Measurements from ENCODE around the gene RNF187. TPM values are rescaled to one million over a fixed set of nuclear protein-coding genes. Genes with fewer than 3 reads are reported as not detected.
A peak's percentile ranks its signal among the peaks of the same experiment; 100 is the strongest.

The RNF187 gene
- total and polyA plus RNA-seq, 2 of the 13 experiments (the other 11 are each of a cell fraction or from before 2014, with no cell fraction given), result 41.3 to 59.4 TPM

GRCh38 chr1:228453614-228454013 lies 33.6 kb upstream of the RNF187 start:
- DNase-seq (ENCODE audit: low spot score), result no peak
- no peak overlapping the region for H2AFZ ChIP-seq (ENCODE audit: low read length)
- BruUV-seq (replicated peaks), result no TSS peak
- POLR2A ChIA-PET, result no interaction called here
- peak; percentile 15; the same call in 2 of the 3 replicates for ATAC-seq
- H3K9me3 ChIP-seq (ENCODE audit: low read length), result no peaks in the 10 kb centered on the region
- peak overlapping the region; percentile 33; the same call in 1 of the 2 replicates for H3K4me2 ChIP-seq (ENCODE audit: low read depth, low read length)
- no peak for FAIRE-seq
- TF ChIP-seq, protein P1, sequence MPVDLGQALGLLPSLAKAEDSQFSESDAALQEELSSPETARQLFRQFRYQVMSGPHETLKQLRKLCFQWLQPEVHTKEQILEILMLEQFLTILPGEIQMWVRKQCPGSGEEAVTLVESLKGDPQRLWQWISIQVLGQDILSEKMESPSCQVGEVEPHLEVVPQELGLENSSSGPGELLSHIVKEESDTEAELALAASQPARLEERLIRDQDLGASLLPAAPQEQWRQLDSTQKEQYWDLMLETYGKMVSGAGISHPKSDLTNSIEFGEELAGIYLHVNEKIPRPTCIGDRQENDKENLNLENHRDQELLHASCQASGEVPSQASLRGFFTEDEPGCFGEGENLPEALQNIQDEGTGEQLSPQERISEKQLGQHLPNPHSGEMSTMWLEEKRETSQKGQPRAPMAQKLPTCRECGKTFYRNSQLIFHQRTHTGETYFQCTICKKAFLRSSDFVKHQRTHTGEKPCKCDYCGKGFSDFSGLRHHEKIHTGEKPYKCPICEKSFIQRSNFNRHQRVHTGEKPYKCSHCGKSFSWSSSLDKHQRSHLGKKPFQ (CRISPR knock-in tag; IDR thresholded peaks at IDR 0.05; ENCODE audit: insufficient replicate concordance), result no peak
- TF ChIP-seq FOXK1 (CRISPR knock-in tag; IDR thresholded peaks at IDR 0.05; ENCODE audit: borderline replicate concordance, low read depth), result no peak
- intact Hi-C loops (cut with micrococcal nuclease; ENCODE audit: unreplicated experiment), result loop anchor here (10.0 kb wide), 1 partner anchor 969 kb away; no protein-coding TSS in a partner anchor
- CTCF ChIA-PET (ENCODE audit: low intra/inter-chr PET ratio, low total read pairs), result no interaction called here
- H4K20me1 ChIP-seq (ENCODE audit: insufficient read depth, low read length), result no peaks in the 10 kb centered on the region; the same call in 1 of the 2 replicates
- H3K27ac ChIP-seq (ENCODE audit: extremely low read length, insufficient read depth, low read length), result no peak overlapping the region
- in situ Hi-C loops (cut with HindIII; ENCODE audit: extremely low pct_ligation_motif_present, low pct_unique_long_range_greater_than_20kb), result no loop called here
- H3K4me1 ChIP-seq (ENCODE audit: insufficient read depth, low read length), result peaks cover 28% of the 10 kb centered on the region
- H3K27me3 ChIP-seq (ENCODE audit: control insufficient read depth in 1 of 2, insufficient read depth in 2 of 2, low read length in 2 of 2), result no peaks in the 10 kb centered on the region
- H3K4me3 ChIP-seq (replicated peaks in 1 of 3; ENCODE audit: insufficient read depth in 1 of 3, low read depth in 2 of 3, low read length in 3 of 3), result no peak overlapping the region
- no peak overlapping the region for H3K9ac ChIP-seq (ENCODE audit: insufficient read depth, low read depth, low read length)
- WGBS (ENCODE audit: low lambda C conversion rate), result 7% methylated on average over 2 of the region's 3 CpGs
- H3K36me3 ChIP-seq (replicated peaks in 1 of 2; ENCODE audit: control insufficient read depth in 1 of 2, insufficient read depth in 2 of 2, low read length in 2 of 2), result no peaks in the 10 kb centered on the region
- H3K79me2 ChIP-seq (ENCODE audit: insufficient read depth, low read length), result no peaks in the 10 kb centered on the region

GRCh38 chr1:228454238-228454637 lies 32.9 kb upstream of the RNF187 start:
- Histone ChIP-seq H3K79me2 (ENCODE audit: insufficient read depth, low read length) (no peaks in the 10 kb centered on the region), H3K27ac (ENCODE audit: extremely low read length, insufficient read depth, low read length) (no peak overlapping the region), H4K20me1 (ENCODE audit: insufficient read depth, low read length) (no peaks in the 10 kb centered on the region; the same call in 1 of the 2 replicates), H3K4me1 (ENCODE audit: insufficient read depth, low read length) (peaks cover 28% of the 10 kb centered on the region), H2AFZ (ENCODE audit: low read length) (no peak overlapping the region), H3K9ac (ENCODE audit: insufficient read depth, low read depth, low read length) (no peak overlapping the region), H3K4me3 (replicated peaks in 1 of 3; ENCODE audit: insufficient read depth in 1 of 3, low read depth in 2 of 3, low read length in 3 of 3) (no peak overlapping the region), H3K4me2 (ENCODE audit: low read depth, low read length) (no peak overlapping the region), H3K36me3 (replicated peaks in 1 of 2; ENCODE audit: control insufficient read depth in 1 of 2, insufficient read depth in 2 of 2, low read length in 2 of 2) (no peaks in the 10 kb centered on the region), H3K27me3 (ENCODE audit: control insufficient read depth in 1 of 2, insufficient read depth in 2 of 2, low read length in 2 of 2) (no peaks in the 10 kb centered on the region), H3K9me3 (ENCODE audit: low read length) (no peaks in the 10 kb centered on the region)
- in situ Hi-C loops (cut with HindIII; ENCODE audit: extremely low pct_ligation_motif_present, low pct_unique_long_range_greater_than_20kb) (no loop called here), intact Hi-C loops (cut with micrococcal nuclease; ENCODE audit: unreplicated experiment) (loop anchor here (10.0 kb wide), 1 partner anchor 969 kb away; no protein-coding TSS in a partner anchor)
- CTCF ChIA-PET (ENCODE audit: low intra/inter-chr PET ratio, low total read pairs), result no interaction called here
- no TSS peak for BruUV-seq (replicated peaks)
- no peak for TF ChIP-seq NONO (IDR thresholded peaks at IDR 0.05)
- no peak for TF ChIP-seq NONO (CRISPR knock-in tag; conservative IDR thresholded peaks at IDR 0.05)
- TF ChIP-seq TRIM24 (CRISPR knock-in tag; IDR thresholded peaks at IDR 0.05), result no peak
- no peak for TF ChIP-seq HNF4G (IDR thresholded peaks at IDR 0.05; ENCODE audit: borderline replicate concordance, low read depth, low read length)
- no peak for TF ChIP-seq HNF4G (CRISPR knock-in tag; IDR thresholded peaks at IDR 0.05; ENCODE audit: borderline replicate concordance, low read depth)
- TF ChIP-seq DNMT3B (CRISPR knock-in tag; conservative IDR thresholded peaks at IDR 0.05), result no peak
- peak; percentile 57 for TF ChIP-seq HNF4A (CRISPR knock-in tag; IDR thresholded peaks at IDR 0.05)
- no peak for TF ChIP-seq RAD51 (IDR thresholded peaks at IDR 0.05; ENCODE audit: borderline replicate concordance)
- ATAC-seq (peak; percentile 45), DNase-seq (ENCODE audit: low spot score) (no peak), FAIRE-seq (no peak)
- POLR2A ChIA-PET, result no interaction called here
- WGBS (ENCODE audit: low lambda C conversion rate), result 0% methylated on average over 1 of the region's 1 CpG
